HG02623 (cell line): ENCODE measurements around the gene RBM3.

ENCODE experiments used
- ATAC-seq: cut with Tn5 transposase; IDR thresholded peaks from one replicate; pipeline ENCODE4 v1.9.1; 2021; ENCODE audit warnings: moderate library complexity; ENCODE audit not compliant: unreplicated experiment

Gene RBM3

DNA sequence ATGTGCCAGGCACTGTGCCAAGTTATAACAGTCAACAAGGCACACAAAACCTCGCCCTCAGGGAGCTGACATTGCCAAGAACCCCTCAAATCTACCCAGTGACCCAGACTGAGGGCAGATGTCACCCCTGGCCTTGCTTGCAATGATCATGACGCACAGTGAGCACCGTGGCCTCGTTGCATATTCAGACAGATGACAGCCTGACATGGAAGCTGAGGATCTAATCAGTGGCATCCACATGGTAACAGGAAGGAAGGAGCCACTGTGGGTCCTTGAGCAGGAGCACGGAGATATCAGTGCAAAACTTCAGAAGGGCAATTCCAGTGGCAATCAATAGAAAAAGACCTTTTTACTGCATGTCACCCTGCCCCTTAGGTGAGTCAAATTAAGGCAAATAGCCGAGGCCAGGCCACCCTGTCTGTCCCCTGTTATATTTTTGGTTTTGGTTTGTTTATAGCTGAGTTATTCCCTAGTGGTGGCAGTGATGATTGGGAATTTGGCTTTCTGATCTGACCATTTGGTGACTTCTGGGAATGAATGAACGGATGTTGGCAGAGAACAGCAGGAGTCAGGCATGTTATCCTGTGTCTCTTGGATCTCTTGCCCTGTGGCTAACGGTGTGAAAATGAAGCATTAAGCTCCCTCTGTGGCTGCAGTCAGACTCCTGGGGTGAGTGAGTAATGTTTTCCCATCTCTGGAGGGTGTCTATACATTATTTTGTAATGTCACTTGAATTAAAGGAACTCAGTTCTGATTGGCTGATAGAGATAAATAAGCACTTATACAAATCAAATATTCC is 43.5 kb downstream of the RBM3 start:
- ATAC-seq = no peak

DNA sequence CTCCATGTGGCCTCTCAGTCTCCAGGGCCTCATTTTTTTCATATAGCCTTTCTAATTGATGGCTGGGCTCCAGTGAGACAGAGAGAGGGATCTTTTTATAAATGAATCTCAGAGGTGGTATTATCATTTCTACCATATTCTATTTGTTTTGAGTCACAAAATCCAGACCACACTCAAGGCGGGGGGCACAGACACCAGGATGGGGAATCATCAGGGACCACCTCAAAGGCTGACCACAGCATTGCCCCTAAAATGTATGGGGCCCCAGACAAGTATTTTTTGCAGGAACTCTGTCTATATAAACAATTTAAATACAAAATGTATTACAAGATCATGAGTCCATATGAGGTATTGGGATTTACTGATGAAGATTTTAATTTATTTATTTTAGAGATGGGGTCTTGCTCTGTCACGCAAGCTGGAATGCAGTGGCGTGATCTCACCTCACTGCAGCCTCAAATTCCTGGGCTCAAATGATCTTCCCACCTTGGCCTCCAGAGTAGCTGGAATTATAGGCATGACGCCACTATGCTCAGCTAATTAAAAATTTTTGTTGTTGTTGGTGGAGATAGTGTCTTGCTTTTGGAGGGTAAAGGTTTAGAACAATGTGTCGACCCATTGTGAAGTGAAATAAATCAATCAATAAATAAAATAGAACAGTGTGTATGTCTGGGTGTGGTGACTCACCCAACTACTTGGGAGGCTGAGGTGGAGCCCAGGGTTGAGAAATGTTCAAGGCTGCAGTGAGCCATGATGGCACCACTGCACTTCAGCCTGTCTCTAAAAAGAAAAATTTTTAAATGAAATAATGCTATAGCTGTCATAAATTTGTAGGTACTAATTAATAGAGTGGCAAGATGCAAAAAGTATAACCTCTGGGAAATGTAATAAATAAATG is 52.4 kb downstream of the RBM3 start:
- no peak for ATAC-seq
